ENCODE results near the gene UBL7. TPM values are rescaled to one million over a fixed set of nuclear protein-coding genes. Genes with fewer than 3 reads are reported as not detected.

The UBL7 gene
- 26.0 and 37.5 TPM in 2 replicates for total RNA-seq

GRCh38 chr15:74460871-74461846, at the start of gene UBL7:
Gene UBL7 (minus strand): TSS chr15:74461160. CDS start chr15:74458867, 2,293 bp downstream.

GRCh38 chr15:74433592-74434262, 27.2 kb downstream of the UBL7 start, which contains the start of gene SEMA7A:
Gene SEMA7A (minus strand): TSS chr15:74433958. CDS start chr15:74433918, 40 bp downstream.

Other genes with a start within 250 kb of the UBL7 start
- not detected in 2 replicates for gene CCDC33, start 224.8 kb downstream of the UBL7 start, total RNA-seq
- not detected in 2 replicates for gene CYP11A1, start 93.5 kb downstream of the UBL7 start, total RNA-seq
- 3.0 and 3.2 TPM in 2 replicates for gene SEMA7A, start 27.2 kb downstream of the UBL7 start, total RNA-seq
- gene ARID3B, start 80.1 kb upstream of the UBL7 start, total RNA-seq: 1.3 and 1.8 TPM in 2 replicates
- gene CLK3, start 154.7 kb upstream of the UBL7 start, total RNA-seq: 28.6 and 71.9 TPM in 2 replicates
- 10.6 and 10.7 TPM in 2 replicates for gene EDC3, start 234.9 kb upstream of the UBL7 start, total RNA-seq